Kidney (tissue), 14 donors: ENCODE data around the gene KIAA0232. TPM values are rescaled to one million over a fixed set of nuclear protein-coding genes. Genes with fewer than 3 reads are reported as not detected.

Source experiments
- DNase-seq, 5 donors: peaks; one replicate each; pipeline ENCODE4 v3.0.0-alpha.2; 2013 to 2020
- FAIRE-seq: peaks from 2 replicates; lab custom pipeline; 2012; peaks lifted over from hg19 to GRCh38; lab: Jason Lieb, UNC
- H3K27ac ChIP-seq, 2 donors: one replicate each; pipeline ENCODE4 v1.7.0; 2013; ENCODE audit warnings: low read depth in 2 of 2, low read length in 2 of 2, inconsistent platforms in 1 of 2
- H3K27me3 ChIP-seq: one replicate; pipeline ENCODE4 v1.7.1; 2013; ENCODE audit warnings: low read length, inconsistent platforms; ENCODE audit not compliant: control insufficient read depth, insufficient read depth
- H3K36me3 ChIP-seq, 3 donors: one replicate each; pipeline versions ENCODE4 v1.7.0 to v1.7.1; 2013; ENCODE audit warnings: low read length in 3 of 3, control low read depth in 1 of 3, inconsistent platforms in 1 of 3; ENCODE audit not compliant: insufficient read depth in 3 of 3, control insufficient read depth in 2 of 3
- H3K4me1 ChIP-seq, 3 donors: one replicate each; pipeline versions ENCODE4 v1.7.0 to v1.7.1; 2013; ENCODE audit warnings: low read length in 3 of 3, inconsistent platforms in 1 of 3, low read depth in 1 of 3; ENCODE audit not compliant: control insufficient read depth in 2 of 3, insufficient read depth in 2 of 3
- H3K4me3 ChIP-seq, 3 donors: one replicate each; pipeline versions ENCODE4 v1.7.0 to v1.8.1; 2013; ENCODE audit warnings: low read length in 3 of 3, control low read depth in 1 of 3, inconsistent platforms in 1 of 3
- H3K9ac ChIP-seq, 3 donors: one replicate each; pipeline versions ENCODE4 v1.7.0 to v1.7.1; 2013; ENCODE audit warnings: low read length in 3 of 3, control low read depth in 1 of 3, inconsistent platforms in 1 of 3
- H3K9me3 ChIP-seq, 3 donors: one replicate each; pipeline versions ENCODE4 v1.7.0 to v1.7.1; 2013; ENCODE audit warnings: low read length in 3 of 3, control low read depth in 1 of 3, inconsistent platforms in 1 of 3; ENCODE audit not compliant: control insufficient read depth in 2 of 3, insufficient read depth in 1 of 3
- intact Hi-C: fragments of 100-400 bp; cut with DNase I; formaldehyde crosslinking; loops from one replicate; pipeline ENCODE4 v1.11.1; 2022
- polyA plus RNA-seq: library from polyadenylated mRNA; stranded (reverse); fragments of 350-450 nt; fragmentation: Illumina TruSeq; extraction: RNeasy Lipid Tissue Mini Kit (QIAGEN cat#74804); gene quantifications from one replicate; pipeline ENCODE4 v1.2.3, GENCODE V29; 2014; ENCODE audit warnings: low read depth, low replicate concordance; ENCODE audit not compliant: insufficient read depth
- total RNA-seq: library from RNA; stranded (reverse); fragmentation: NEBNext Ultra II Directional; extraction: Animal tissue kit (Norgen Biotek cat#: 25700); gene quantifications from one replicate; pipeline ENCODE4 v1.2.1, GENCODE V29; 2021
- TF ChIP-seq, protein P1 (sequence below): IDR thresholded peaks from 3 replicates; pipeline ENCODE4 v1.5.1; 2012; ENCODE audit warnings: mild to moderate bottlenecking, moderate library complexity, borderline replicate concordance; ENCODE audit not compliant: insufficient read depth; ENCODE audit errors: extremely low read depth
- donor health status: control.
- donor health status: control.
- donor health status: control.
- donor health status: control.
- donor health status: control.
- donor health status: DM: yes; HTN: yes; CAD: no.
- donor health status: Normal renal cell carcinoma (clear cell type).

Gene KIAA0232
- total and polyA plus RNA-seq, 2 donors from 2014 or later: 14.0 to 39.9 TPM

DNA sequence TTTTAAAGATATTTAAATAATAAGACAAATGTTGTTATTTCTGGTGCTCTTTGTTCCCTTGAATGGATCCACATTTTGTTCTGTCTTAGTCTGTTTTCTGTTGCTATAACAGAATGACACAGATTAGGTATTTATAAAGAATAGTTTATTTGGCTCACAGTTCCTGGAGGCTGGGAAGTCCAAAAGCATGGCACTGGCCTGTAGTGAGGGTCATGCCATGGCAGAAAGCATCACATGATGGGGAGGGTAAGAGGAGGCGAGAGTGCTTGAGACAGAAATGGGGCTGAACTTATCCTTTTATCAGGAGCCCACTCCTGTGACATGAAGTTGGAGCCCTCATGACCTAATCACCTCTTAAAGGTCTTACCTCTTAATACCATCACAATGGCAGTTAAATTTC lies 38.2 kb downstream of the KIAA0232 start:
- DNase-seq: no peak
- FAIRE-seq: no peak
- Histone ChIP-seq H3K4me1 (no peaks in the 10 kb centered on the region), H3K27me3 (no peaks in the 10 kb centered on the region), H3K4me3 (no peak overlapping the region), H3K27ac (no peak overlapping the region), H3K36me3 (peaks cover 0 to 10% (median 6%) of the 10 kb centered on the region in 3 donors), H3K9me3 (peaks cover 0 to 30% (median 2%) of the 10 kb centered on the region in 3 donors), H3K9ac (no peak overlapping the region)
- TF ChIP-seq, protein P1, sequence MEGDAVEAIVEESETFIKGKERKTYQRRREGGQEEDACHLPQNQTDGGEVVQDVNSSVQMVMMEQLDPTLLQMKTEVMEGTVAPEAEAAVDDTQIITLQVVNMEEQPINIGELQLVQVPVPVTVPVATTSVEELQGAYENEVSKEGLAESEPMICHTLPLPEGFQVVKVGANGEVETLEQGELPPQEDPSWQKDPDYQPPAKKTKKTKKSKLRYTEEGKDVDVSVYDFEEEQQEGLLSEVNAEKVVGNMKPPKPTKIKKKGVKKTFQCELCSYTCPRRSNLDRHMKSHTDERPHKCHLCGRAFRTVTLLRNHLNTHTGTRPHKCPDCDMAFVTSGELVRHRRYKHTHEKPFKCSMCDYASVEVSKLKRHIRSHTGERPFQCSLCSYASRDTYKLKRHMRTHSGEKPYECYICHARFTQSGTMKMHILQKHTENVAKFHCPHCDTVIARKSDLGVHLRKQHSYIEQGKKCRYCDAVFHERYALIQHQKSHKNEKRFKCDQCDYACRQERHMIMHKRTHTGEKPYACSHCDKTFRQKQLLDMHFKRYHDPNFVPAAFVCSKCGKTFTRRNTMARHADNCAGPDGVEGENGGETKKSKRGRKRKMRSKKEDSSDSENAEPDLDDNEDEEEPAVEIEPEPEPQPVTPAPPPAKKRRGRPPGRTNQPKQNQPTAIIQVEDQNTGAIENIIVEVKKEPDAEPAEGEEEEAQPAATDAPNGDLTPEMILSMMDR: no peak
- intact Hi-C loops: no loop called here

DNA sequence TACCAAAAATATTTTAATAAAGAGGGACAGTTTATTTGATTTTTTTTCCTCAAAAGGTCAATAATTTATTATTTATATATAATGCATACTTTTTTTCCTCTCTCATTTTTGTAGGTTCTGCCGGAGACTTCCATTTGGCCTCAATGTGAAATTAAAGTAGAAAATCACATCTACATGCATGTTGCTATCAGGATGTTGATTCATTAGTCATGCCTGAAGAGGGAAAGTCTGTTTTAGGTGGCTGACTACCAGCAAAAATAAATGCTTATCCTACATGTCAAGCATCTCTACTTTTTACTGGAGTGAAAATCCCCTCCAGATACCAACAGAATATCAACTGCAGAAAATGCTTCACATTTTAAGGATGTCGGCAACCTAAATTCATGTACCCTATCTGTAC lies 41.5 kb downstream of the KIAA0232 start:
- intact Hi-C loops: no loop called here
- no peaks in the 10 kb centered on the region for H3K4me1 ChIP-seq
- H3K9ac ChIP-seq: no peak overlapping the region
- H3K4me3 ChIP-seq: no peak overlapping the region
- no peak overlapping the region for H3K27ac ChIP-seq
- FAIRE-seq: no peak
- DNase-seq: no peak
- H3K27me3 ChIP-seq: no peaks in the 10 kb centered on the region
- H3K9me3 ChIP-seq: peaks cover 0 to 21% (median 0%) of the 10 kb centered on the region in 3 donors
- TF ChIP-seq, protein P1: no peak
- H3K36me3 ChIP-seq: peaks cover 0 to 17% (median 13%) of the 10 kb centered on the region in 3 donors

DNA sequence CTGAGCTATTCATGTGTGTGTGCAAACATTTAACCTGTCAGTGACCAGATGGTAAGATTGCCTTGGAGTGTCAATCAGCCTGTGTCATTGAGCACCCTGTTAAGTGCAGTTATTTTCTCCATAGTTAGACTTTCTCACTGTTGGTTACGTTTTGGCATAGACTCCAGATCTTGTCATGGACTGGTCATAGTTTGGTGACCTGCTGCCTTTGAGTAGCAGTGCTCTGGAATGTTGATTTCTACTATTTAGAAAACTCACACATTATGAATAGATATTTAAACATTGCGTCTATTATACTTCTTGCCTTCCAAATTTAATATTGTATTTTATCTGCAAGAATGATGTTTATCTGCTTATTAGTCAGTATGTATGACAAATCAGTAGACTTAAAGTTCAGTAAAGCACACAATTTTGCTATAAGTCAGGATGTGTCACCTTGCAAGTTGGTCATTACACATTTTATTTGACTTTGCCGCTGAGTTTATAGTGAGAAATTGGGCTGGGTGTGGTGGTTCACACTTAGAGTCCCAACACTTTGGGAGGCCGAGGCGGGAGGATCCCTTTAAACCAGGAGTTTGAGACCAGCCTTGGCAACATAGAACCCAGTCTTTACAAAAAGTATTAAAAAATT lies 42.4 kb downstream of the KIAA0232 start:
- Histone ChIP-seq H3K36me3 (peaks cover 0 to 17% (median 13%) of the 10 kb centered on the region in 3 donors), H3K27me3 (no peaks in the 10 kb centered on the region), H3K4me3 (no peak overlapping the region), H3K9ac (no peak overlapping the region), H3K9me3 (peaks cover 0 to 13% (median 0%) of the 10 kb centered on the region in 3 donors), H3K27ac (no peak overlapping the region), H3K4me1 (no peaks in the 10 kb centered on the region)
- DNase-seq: no peak
- intact Hi-C loops: no loop called here
- FAIRE-seq: no peak
- TF ChIP-seq, protein P1: no peak
